Epithelial cell of esophagus (primary cell): ENCODE data around the gene METTL21C.
A peak's percentile ranks its signal among the peaks of the same experiment; 100 is the strongest.

Source experiments
- DNase-seq: peaks from one replicate; pipeline ENCODE4 v3.0.0; 2010; ENCODE audit warnings: low read depth
- H3K4me3 ChIP-seq: 2 replicates; pipeline ENCODE4 v1.5.1; 2011; ENCODE audit warnings: mild to moderate bottlenecking, low read length, control low read depth
- CTCF ChIP-seq: IDR thresholded peaks from 2 replicates; pipeline ENCODE4 v1.5.1; 2011; ENCODE audit warnings: low read depth, mild to moderate bottlenecking, low read length, control low read depth, inconsistent platforms; ENCODE audit not compliant: insufficient read depth; ENCODE audit errors: missing control alignments

METTL21C gene

GRCh38 chr13:102718746-102719145 is 23.9 kb upstream of the METTL21C start:
- no peak for TF ChIP-seq CTCF
- DNase-seq: no peak
- no peak overlapping the region for H3K4me3 ChIP-seq

GRCh38 chr13:102715447-102715846 is 20.6 kb upstream of the METTL21C start:
- TF ChIP-seq CTCF: no peak
- no peak for DNase-seq
- no peak overlapping the region for H3K4me3 ChIP-seq

GRCh38 chr13:102710261-102710679 is 15.4 kb upstream of the METTL21C start:
- no peak for TF ChIP-seq CTCF
- DNase-seq: peak; percentile 77
- H3K4me3 ChIP-seq: no peak overlapping the region

- TF ChIP-seq CTCF: no peak
- DNase-seq: peak; percentile 61
- H3K4me3 ChIP-seq: no peak overlapping the region
Measured at GRCh38 chr13:102709536-102709935, 14.7 kb upstream of the METTL21C start.

- no peak overlapping the region for H3K4me3 ChIP-seq
- no peak for DNase-seq
- TF ChIP-seq CTCF: no peak
Measured at GRCh38 chr13:102708991-102709390, 14.1 kb upstream of the METTL21C start.

- DNase-seq: no peak
- H3K4me3 ChIP-seq: no peak overlapping the region
- no peak for TF ChIP-seq CTCF
Measured at GRCh38 chr13:102708211-102708610, 13.4 kb upstream of the METTL21C start.

GRCh38 chr13:102707467-102707866 is 12.6 kb upstream of the METTL21C start:
- peak; percentile 85 for DNase-seq
- TF ChIP-seq CTCF: no peak
- no peak overlapping the region for H3K4me3 ChIP-seq
